ENCODE measurements around the gene GALNT18. TPM values are rescaled to one million over a fixed set of nuclear protein-coding genes. Genes with fewer than 3 reads are reported as not detected.

GALNT18 gene
- polyA plus RNA-seq, 1 donor (not counting 4 experiments of a cell fraction or from before 2014, with no cell fraction given) = 27.2 TPM

DNA sequence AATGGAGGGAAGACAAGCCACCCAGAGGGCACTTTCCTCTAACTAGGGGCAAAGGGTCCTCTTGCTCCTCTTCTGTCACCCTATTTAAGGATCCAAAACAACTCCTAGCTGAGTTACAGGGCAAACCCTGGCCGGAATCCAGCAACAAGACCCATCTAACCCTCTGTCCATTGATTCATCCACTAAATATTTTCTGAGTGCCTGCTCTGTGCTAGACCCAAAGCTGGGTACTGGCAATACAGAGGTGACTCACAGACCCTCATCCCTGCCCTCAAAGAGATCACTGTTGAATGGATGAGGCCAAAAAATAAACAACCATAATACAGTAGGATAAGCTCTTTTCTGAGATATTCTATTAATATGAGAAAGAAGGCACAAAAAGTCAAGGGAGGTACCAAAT is 4.3 kb upstream of the GALNT18 start:
- no peak overlapping the region for H3K4me2 ChIP-seq (ENCODE audit: control insufficient read depth, extremely low read depth, insufficient read depth, low read depth, low read length)
- H3K9ac ChIP-seq (ENCODE audit: control insufficient read depth, extremely low read depth, insufficient read depth, low read length) = no peak overlapping the region
- H2AFZ ChIP-seq (ENCODE audit: control insufficient read depth, low read length) = no peak overlapping the region
- no peaks in the 10 kb centered on the region for H3K27me3 ChIP-seq (ENCODE audit: control insufficient read depth, extremely low read depth, insufficient read depth, low read length)
- peaks cover 4% of the 10 kb centered on the region for H3K4me1 ChIP-seq (ENCODE audit: control insufficient read depth, extremely low read depth, insufficient read depth, low read length)
- no peaks in the 10 kb centered on the region for H3K9me3 ChIP-seq (ENCODE audit: control insufficient read depth, low read depth, low read length)
- no peak for DNase-seq (ENCODE audit: low read depth, low spot score)
- H3K4me3 ChIP-seq (ENCODE audit: control insufficient read depth in 2 of 3, extremely low read depth in 1 of 3, insufficient read depth in 2 of 3, low read depth in 1 of 3, low read length in 3 of 3) = no peak overlapping the region
- TF ChIP-seq EZH2 (IDR thresholded peaks at IDR 0.05; ENCODE audit: low read length) = no peak
- TF ChIP-seq, protein P1, sequence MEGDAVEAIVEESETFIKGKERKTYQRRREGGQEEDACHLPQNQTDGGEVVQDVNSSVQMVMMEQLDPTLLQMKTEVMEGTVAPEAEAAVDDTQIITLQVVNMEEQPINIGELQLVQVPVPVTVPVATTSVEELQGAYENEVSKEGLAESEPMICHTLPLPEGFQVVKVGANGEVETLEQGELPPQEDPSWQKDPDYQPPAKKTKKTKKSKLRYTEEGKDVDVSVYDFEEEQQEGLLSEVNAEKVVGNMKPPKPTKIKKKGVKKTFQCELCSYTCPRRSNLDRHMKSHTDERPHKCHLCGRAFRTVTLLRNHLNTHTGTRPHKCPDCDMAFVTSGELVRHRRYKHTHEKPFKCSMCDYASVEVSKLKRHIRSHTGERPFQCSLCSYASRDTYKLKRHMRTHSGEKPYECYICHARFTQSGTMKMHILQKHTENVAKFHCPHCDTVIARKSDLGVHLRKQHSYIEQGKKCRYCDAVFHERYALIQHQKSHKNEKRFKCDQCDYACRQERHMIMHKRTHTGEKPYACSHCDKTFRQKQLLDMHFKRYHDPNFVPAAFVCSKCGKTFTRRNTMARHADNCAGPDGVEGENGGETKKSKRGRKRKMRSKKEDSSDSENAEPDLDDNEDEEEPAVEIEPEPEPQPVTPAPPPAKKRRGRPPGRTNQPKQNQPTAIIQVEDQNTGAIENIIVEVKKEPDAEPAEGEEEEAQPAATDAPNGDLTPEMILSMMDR (optimal IDR thresholded peaks at IDR 0.05 in 1 of 3, IDR thresholded peaks at IDR 0.05 in 1 of 3, conservative IDR thresholded peaks at IDR 0.05 in 1 of 3; ENCODE audit: extremely low read depth in 1 of 3, insufficient read depth in 2 of 3, low read length in 3 of 3) = no peak
- FAIRE-seq = no peak
- peaks cover 3% of the 10 kb centered on the region for H3K79me2 ChIP-seq (ENCODE audit: control insufficient read depth, insufficient read depth, low read length)
- no peaks in the 10 kb centered on the region for H4K20me1 ChIP-seq (ENCODE audit: control insufficient read depth, extremely low read depth, insufficient read depth, low read length)
- no peaks in the 10 kb centered on the region for H3K9me1 ChIP-seq (ENCODE audit: control insufficient read depth, extremely low read depth, insufficient read depth, low read length)
- H3K27ac ChIP-seq (ENCODE audit: control insufficient read depth, insufficient read depth, low read length) = no peak overlapping the region
- dilution Hi-C loops (cut with MboI; ENCODE audit: extremely low pct_ligation_motif_present, low sequenced_read_pairs) = no loop called here
- H3K36me3 ChIP-seq (ENCODE audit: control insufficient read depth in 2 of 2, extremely low read depth in 1 of 2, insufficient read depth in 2 of 2, low read length in 2 of 2) = no peaks in the 10 kb centered on the region

DNA sequence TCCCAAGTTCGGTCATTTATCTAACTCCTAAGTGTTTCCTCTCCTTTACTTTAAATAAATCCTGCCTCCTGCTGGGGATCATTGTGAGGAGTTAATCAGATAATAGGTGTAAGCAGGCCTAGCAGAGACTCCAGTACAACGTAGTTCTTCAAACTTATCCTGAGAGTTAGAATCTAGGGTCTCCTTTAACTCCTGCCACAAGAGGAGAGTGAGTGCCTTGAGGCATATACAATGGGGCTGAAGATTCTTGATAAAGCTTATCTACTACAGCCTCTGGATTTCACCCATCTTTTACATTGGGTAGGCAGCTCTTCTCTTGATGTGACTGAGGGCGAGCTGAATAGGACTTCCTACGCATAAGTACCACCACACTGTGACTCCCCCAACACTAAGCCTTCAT is 3.1 kb upstream of the GALNT18 start:
- Histone ChIP-seq H3K27me3 (ENCODE audit: control insufficient read depth, extremely low read depth, insufficient read depth, low read length) (no peaks in the 10 kb centered on the region), H3K9ac (ENCODE audit: control insufficient read depth, extremely low read depth, insufficient read depth, low read length) (no peak overlapping the region), H3K4me3 (ENCODE audit: control insufficient read depth in 2 of 3, extremely low read depth in 1 of 3, insufficient read depth in 2 of 3, low read depth in 1 of 3, low read length in 3 of 3) (no peak overlapping the region), H3K27ac (ENCODE audit: control insufficient read depth, insufficient read depth, low read length) (no peak overlapping the region), H3K9me3 (ENCODE audit: control insufficient read depth, low read depth, low read length) (no peaks in the 10 kb centered on the region), H3K79me2 (ENCODE audit: control insufficient read depth, insufficient read depth, low read length) (peaks cover 15% of the 10 kb centered on the region), H3K36me3 (ENCODE audit: control insufficient read depth in 2 of 2, extremely low read depth in 1 of 2, insufficient read depth in 2 of 2, low read length in 2 of 2) (no peaks in the 10 kb centered on the region), H2AFZ (ENCODE audit: control insufficient read depth, low read length) (no peak overlapping the region), H4K20me1 (ENCODE audit: control insufficient read depth, extremely low read depth, insufficient read depth, low read length) (no peaks in the 10 kb centered on the region), H3K4me2 (ENCODE audit: control insufficient read depth, extremely low read depth, insufficient read depth, low read depth, low read length) (no peak overlapping the region), H3K4me1 (ENCODE audit: control insufficient read depth, extremely low read depth, insufficient read depth, low read length) (peaks cover 6% of the 10 kb centered on the region), H3K9me1 (ENCODE audit: control insufficient read depth, extremely low read depth, insufficient read depth, low read length) (no peaks in the 10 kb centered on the region)
- FAIRE-seq = no peak
- TF ChIP-seq, protein P1 (optimal IDR thresholded peaks at IDR 0.05 in 1 of 3, IDR thresholded peaks at IDR 0.05 in 1 of 3, conservative IDR thresholded peaks at IDR 0.05 in 1 of 3; ENCODE audit: extremely low read depth in 1 of 3, insufficient read depth in 2 of 3, low read length in 3 of 3) = no peak
- TF ChIP-seq EZH2 (IDR thresholded peaks at IDR 0.05; ENCODE audit: low read length) = no peak
- dilution Hi-C loops (cut with MboI; ENCODE audit: extremely low pct_ligation_motif_present, low sequenced_read_pairs) = no loop called here
- no peak for DNase-seq (ENCODE audit: low read depth, low spot score)

Measured in keratinocyte (primary cell).